Testis (tissue), 3 donors: Measurements from ENCODE around the gene CLASRP. TPM values are rescaled to one million over a fixed set of nuclear protein-coding genes. Genes with fewer than 3 reads are reported as not detected.

Experiments
- DNase-seq: peaks from one replicate; pipeline ENCODE4 v3.0.0-alpha.2; 2019
- H3K27ac ChIP-seq, 2 donors: fragments of 200-600 bp; sonication (generic); one replicate each; pipeline ENCODE4 v1.5.1; 2019
- H3K27me3 ChIP-seq: fragments of 200-600 bp; sonication (generic); one replicate; pipeline ENCODE4 v1.5.1; 2019
- H3K36me3 ChIP-seq: fragments of 200-600 bp; sonication (generic); one replicate; pipeline ENCODE4 v1.5.1; 2017; ENCODE audit warnings: low read depth; ENCODE audit errors: missing control alignments
- H3K4me1 ChIP-seq: fragments of 200-600 bp; sonication (generic); one replicate; pipeline ENCODE4 v1.5.1; 2019
- H3K4me3 ChIP-seq, 2 donors: fragments of 200-600 bp; sonication (generic); one replicate each; pipeline ENCODE4 v1.5.1; 2017 to 2019
- H3K9me3 ChIP-seq: fragments of 200-600 bp; sonication (generic); one replicate; pipeline ENCODE4 v1.5.1; 2017
- POLR2A ChIP-seq: fragments of 450-650 bp; IDR thresholded peaks from one replicate; pipeline ENCODE4 v1.6.1; 2017; ENCODE audit warnings: antibody characterized with exemption, mild to moderate bottlenecking, moderate library complexity
- WGBS, 2 donors: methylation state at CpG; one replicate each; pipeline ENCODE4 v1.1.5; 2018; 5-methylcytosine and 5-hydroxymethylcytosine counted together
- intact Hi-C: fragments of 100-400 bp; cut with DNase I; formaldehyde crosslinking; loops from one replicate; pipeline ENCODE4 v1.15.1; 2023; ENCODE audit warnings: low total_unique reads
- polyA plus RNA-seq: library from polyadenylated mRNA; stranded (reverse); fragments of 350-450 nt; fragmentation: Illumina TruSeq; extraction: RNeasy Lipid Tissue Mini Kit (QIAGEN cat#74804); gene quantifications from one replicate; pipeline ENCODE4 v1.2.3, GENCODE V29; 2014; ENCODE audit warnings: low read depth, low replicate concordance; ENCODE audit not compliant: insufficient read depth
- total RNA-seq, 2 donors: library from RNA; depleted of rRNA; stranded (reverse); fragments of >200 nt; gene quantifications; one replicate each; pipeline ENCODE4 v1.2.3, GENCODE V29; 2016
- TF ChIP-seq, protein P1 (sequence below), 3 experiments: fragments of 450-650 bp in 2 of 3; fragments of 200-600 bp in 1 of 3; sonication (generic) in 1 of 3; IDR thresholded peaks; one replicate each; pipeline ENCODE4 v1.5.1; 2016 to 2019; ENCODE audit warnings: antibody characterized with exemption in 3 of 3, mild to moderate bottlenecking in 2 of 3, moderate library complexity in 1 of 3

Gene CLASRP
- total and polyA plus RNA-seq, 3 donors from 2014 or later: 76.1 to 132 (median 113) TPM

DNA sequence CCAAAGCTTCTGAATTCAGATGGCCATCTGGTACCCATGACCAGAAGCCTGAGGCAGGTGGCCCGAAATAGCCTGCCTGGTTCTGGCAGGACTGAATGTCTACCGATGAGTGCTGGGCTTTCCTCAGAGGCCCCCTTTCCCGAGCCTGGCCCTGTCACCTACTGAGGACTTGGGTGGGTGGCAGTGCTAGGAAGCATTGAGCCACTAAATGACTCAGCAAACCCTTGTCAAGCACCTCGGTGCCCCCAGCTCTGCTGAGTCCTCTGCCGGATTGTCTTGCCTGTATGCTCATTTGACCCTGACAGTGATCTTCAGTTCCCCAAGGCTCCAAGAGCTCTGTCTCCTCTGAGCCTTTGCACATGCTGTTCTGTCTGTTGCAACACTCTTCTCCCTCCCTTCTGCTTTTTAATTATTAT lies 72.0 kb downstream of the CLASRP start:
- DNase-seq: no peak
- Histone ChIP-seq H3K27ac (no peak overlapping the region), H3K4me3 (no peak overlapping the region), H3K36me3 (no peaks in the 10 kb centered on the region), H3K27me3 (no peaks in the 10 kb centered on the region), H3K9me3 (no peaks in the 10 kb centered on the region), H3K4me1 (no peaks in the 10 kb centered on the region)
- 77 to 84% methylated on average over 5 of the region's 5 CpGs for WGBS, 2 donors
- TF ChIP-seq, protein P1, sequence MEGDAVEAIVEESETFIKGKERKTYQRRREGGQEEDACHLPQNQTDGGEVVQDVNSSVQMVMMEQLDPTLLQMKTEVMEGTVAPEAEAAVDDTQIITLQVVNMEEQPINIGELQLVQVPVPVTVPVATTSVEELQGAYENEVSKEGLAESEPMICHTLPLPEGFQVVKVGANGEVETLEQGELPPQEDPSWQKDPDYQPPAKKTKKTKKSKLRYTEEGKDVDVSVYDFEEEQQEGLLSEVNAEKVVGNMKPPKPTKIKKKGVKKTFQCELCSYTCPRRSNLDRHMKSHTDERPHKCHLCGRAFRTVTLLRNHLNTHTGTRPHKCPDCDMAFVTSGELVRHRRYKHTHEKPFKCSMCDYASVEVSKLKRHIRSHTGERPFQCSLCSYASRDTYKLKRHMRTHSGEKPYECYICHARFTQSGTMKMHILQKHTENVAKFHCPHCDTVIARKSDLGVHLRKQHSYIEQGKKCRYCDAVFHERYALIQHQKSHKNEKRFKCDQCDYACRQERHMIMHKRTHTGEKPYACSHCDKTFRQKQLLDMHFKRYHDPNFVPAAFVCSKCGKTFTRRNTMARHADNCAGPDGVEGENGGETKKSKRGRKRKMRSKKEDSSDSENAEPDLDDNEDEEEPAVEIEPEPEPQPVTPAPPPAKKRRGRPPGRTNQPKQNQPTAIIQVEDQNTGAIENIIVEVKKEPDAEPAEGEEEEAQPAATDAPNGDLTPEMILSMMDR (IDR thresholded peaks at IDR 0.05): no peak
- no peak for TF ChIP-seq POLR2A
- intact Hi-C loops: no loop called here

GRCh38 chr19:45112111-45112827 lies 73.4 kb downstream of the CLASRP start:
- intact Hi-C loops: no loop called here
- Histone ChIP-seq H3K27ac (no peak overlapping the region), H3K4me1 (no peaks in the 10 kb centered on the region), H3K9me3 (no peaks in the 10 kb centered on the region), H3K36me3 (no peaks in the 10 kb centered on the region), H3K4me3 (no peak overlapping the region), H3K27me3 (no peaks in the 10 kb centered on the region)
- DNase-seq: no peak
- no peak for TF ChIP-seq POLR2A
- TF ChIP-seq, protein P1 (IDR thresholded peaks at IDR 0.05): no peak
- WGBS, 2 donors: 95 to 96% methylated on average over 11 of the region's 11 CpGs

DNA sequence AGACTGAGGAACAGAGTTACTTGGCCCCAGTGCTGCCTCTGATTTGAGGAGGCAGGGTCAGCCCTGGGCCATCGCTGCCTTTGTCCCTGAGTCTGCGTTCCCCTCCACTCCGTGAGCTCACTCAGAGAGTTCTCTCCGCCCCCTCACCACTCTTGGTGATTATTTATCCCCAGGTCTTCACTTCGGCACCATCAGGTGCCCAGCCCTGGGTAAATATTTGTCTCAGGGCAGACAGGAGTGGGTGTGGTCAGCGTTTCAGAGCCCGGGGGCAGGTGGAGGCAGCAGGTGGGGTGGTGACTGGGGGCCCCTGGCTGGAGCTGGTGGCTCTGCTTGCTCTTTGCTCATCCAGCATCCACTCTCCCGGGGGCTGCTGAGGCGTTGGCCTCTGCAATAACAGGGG lies 74.8 kb downstream of the CLASRP start:
- Histone ChIP-seq H3K4me1 (no peaks in the 10 kb centered on the region), H3K4me3 (no peak overlapping the region), H3K9me3 (no peaks in the 10 kb centered on the region), H3K36me3 (no peaks in the 10 kb centered on the region), H3K27me3 (no peaks in the 10 kb centered on the region), H3K27ac (no peak overlapping the region)
- intact Hi-C loops: no loop called here
- TF ChIP-seq, protein P1 (IDR thresholded peaks at IDR 0.05): no peak
- TF ChIP-seq POLR2A: no peak
- 76 to 82% methylated on average over 8 to 9 of the region's 9 CpGs for WGBS, 2 donors
- DNase-seq: no peak

- no peaks in the 10 kb centered on the region for H3K36me3 ChIP-seq
- H3K4me1 ChIP-seq: no peaks in the 10 kb centered on the region
- TF ChIP-seq, protein P1 (IDR thresholded peaks at IDR 0.05): no peak
- TF ChIP-seq POLR2A: no peak
- H3K9me3 ChIP-seq: no peaks in the 10 kb centered on the region
- H3K27ac ChIP-seq: no peak overlapping the region
- intact Hi-C loops: no loop called here
- 74 to 92% methylated on average over 4 of the region's 4 CpGs for WGBS, 2 donors
- DNase-seq: no peak
- H3K4me3 ChIP-seq: no peak overlapping the region
- no peaks in the 10 kb centered on the region for H3K27me3 ChIP-seq
Observed at GRCh38 chr19:45114116-45114515, 75.3 kb downstream of the CLASRP start.
